OCI-LY7 (cell line): Measurements from ENCODE around the gene UCK2. TPM values are rescaled to one million over a fixed set of nuclear protein-coding genes. Genes with fewer than 3 reads are reported as not detected.

Experiments used
- BruUV-seq: library from RNA; stranded (reverse); fragments of 400-500 nt; replicated peaks from 2 replicates; lab custom pipeline; 2021; lab: Mats Ljungman, UMichigan
- CTCF ChIA-PET: fragments of 300-600 bp; sonication (Branson Sonifier 250); formaldehyde crosslinking; loops from one replicate; lab custom pipeline; 2022; ENCODE audit warnings: antibody characterized with exemption; ENCODE audit not compliant: unreplicated experiment; lab: Charles Lee
- POLR2A ChIA-PET: fragments of 300-600 bp; sonication (Branson Sonifier 250); formaldehyde crosslinking; loops from one replicate; lab custom pipeline; 2022; ENCODE audit warnings: antibody characterized with exemption; lab: Charles Lee
- DNase-seq: peaks from one replicate; pipeline ENCODE4 v3.0.0-alpha.2; 2015; ENCODE audit warnings: low spot score
- H2AFZ ChIP-seq: fragments of 200-600 bp; sonication (generic), shearing (Covaris generic); 2 replicates; pipeline ENCODE4 v1.6.1; 2014; ENCODE audit warnings: mild to moderate bottlenecking, antibody characterized with exemption, low read length, moderate library complexity
- H3K27ac ChIP-seq: fragments of 200-600 bp; sonication (generic); 2 replicates; pipeline ENCODE4 v1.5.1; 2014; ENCODE audit warnings: mixed run types, low read depth, mild to moderate bottlenecking, moderate library complexity, low read length, inconsistent platforms; ENCODE audit not compliant: poor library complexity, severe bottlenecking
- H3K36me3 ChIP-seq: fragments of 200-600 bp; sonication (generic); 2 replicates; pipeline ENCODE4 v1.6.1; 2014; ENCODE audit warnings: mild to moderate bottlenecking, antibody characterized with exemption, low read length, moderate library complexity, mixed read lengths; ENCODE audit not compliant: insufficient read depth
- H3K4me1 ChIP-seq: fragments of 200-600 bp; sonication (generic); 2 replicates; pipeline ENCODE4 v1.5.1; 2014; ENCODE audit warnings: mild to moderate bottlenecking, low read length; ENCODE audit not compliant: insufficient read depth, poor library complexity, severe bottlenecking
- H3K4me2 ChIP-seq: fragments of 200-600 bp; sonication (generic); 2 replicates; pipeline ENCODE4 v1.6.1; 2014; ENCODE audit warnings: mild to moderate bottlenecking, low read length
- H3K4me3 ChIP-seq: fragments of 200-600 bp; sonication (generic); 2 replicates; pipeline ENCODE4 v1.5.1; 2014; ENCODE audit warnings: mild to moderate bottlenecking, low read depth, low read length; ENCODE audit not compliant: poor library complexity, severe bottlenecking
- H3K79me2 ChIP-seq: fragments of 200-600 bp; sonication (generic); 2 replicates; pipeline ENCODE4 v1.6.1; 2016; ENCODE audit warnings: low read depth, mild to moderate bottlenecking, low read length, moderate library complexity, mixed read lengths; ENCODE audit not compliant: insufficient read depth
- H3K9me2 ChIP-seq: fragments of 200-600 bp; sonication (generic); 2 replicates; pipeline ENCODE4 v1.6.1; 2016; ENCODE audit warnings: mild to moderate bottlenecking, low read length, mixed read lengths; ENCODE audit not compliant: insufficient read depth
- H3K9me3 ChIP-seq: fragments of 200-600 bp; sonication (generic); 2 replicates; pipeline ENCODE4 v1.6.1; 2014; ENCODE audit warnings: mild to moderate bottlenecking, mixed run types, low read length, mixed read lengths
- H4K20me1 ChIP-seq: fragments of 200-600 bp; sonication (generic); 2 replicates; pipeline ENCODE4 v1.6.1; 2014; ENCODE audit warnings: mild to moderate bottlenecking, antibody characterized with exemption, low read length, moderate library complexity, mixed read lengths; ENCODE audit not compliant: insufficient read depth
- EZH2phosphoT487 ChIP-seq: fragments of 200-600 bp; sonication (generic); IDR thresholded peaks from 2 replicates; pipeline ENCODE4 v1.6.1; 2018; ENCODE audit warnings: low read depth, borderline replicate concordance, mild to moderate bottlenecking, mixed run types, antibody characterized with exemption, low read length, moderate library complexity, mixed read lengths
- intact Hi-C: fragments of 100-400 bp; cut with micrococcal nuclease; formaldehyde crosslinking; loops from one replicate; pipeline ENCODE4 v1.10.0; 2022; ENCODE audit not compliant: unreplicated experiment
- total RNA-seq, 2 experiments: library from RNA; depleted of rRNA in 1 of 2; stranded (reverse); fragments of >200 nt in 1 of 2; shearing (Covaris generic) in 1 of 2; gene quantifications; 2 replicates each; pipeline ENCODE4 v1.2.3, GENCODE V29; 2014 to 2022
- TF ChIP-seq, protein P1 (sequence below): fragments of 200-600 bp; sonication (generic); conservative IDR thresholded peaks from 2 replicates; pipeline ENCODE4 v1.5.1; 2014; ENCODE audit warnings: mild to moderate bottlenecking, antibody characterized with exemption, low read length, moderate library complexity, mixed read lengths

Gene UCK2
- total RNA-seq, 2 experiments from 2014 or later, result 66.0 to 75.8 TPM

DNA sequence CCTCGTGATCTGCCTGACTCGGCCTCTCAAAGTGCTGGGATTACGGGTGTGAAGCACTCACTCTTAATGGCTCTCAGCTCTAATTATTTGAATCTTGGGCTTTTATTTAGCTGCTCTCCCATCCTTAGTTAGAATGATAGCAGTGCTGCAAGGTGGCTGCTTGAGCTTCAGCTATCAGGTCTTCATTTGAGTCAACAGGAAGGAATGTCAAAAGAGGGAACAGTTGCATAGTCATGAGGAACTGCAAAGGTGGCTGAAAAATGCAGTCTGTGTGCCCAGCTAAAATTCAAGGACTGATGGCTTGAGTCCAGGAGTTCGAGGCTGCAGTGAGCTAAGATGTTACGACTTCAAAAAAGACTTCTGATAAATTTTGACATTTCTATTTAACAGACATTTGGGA, 55.6 kb downstream of the UCK2 start:
- H3K27ac ChIP-seq, result no peak overlapping the region
- peaks cover 57% of the 10 kb centered on the region for H3K79me2 ChIP-seq
- no TSS peak for BruUV-seq
- H3K9me3 ChIP-seq, result no peaks in the 10 kb centered on the region
- no peak overlapping the region for H3K4me2 ChIP-seq
- no peak overlapping the region for H2AFZ ChIP-seq
- H3K4me1 ChIP-seq, result peaks cover 17% of the 10 kb centered on the region
- DNase-seq, result no peak
- no peaks in the 10 kb centered on the region for H3K9me2 ChIP-seq
- TF ChIP-seq, protein P1, sequence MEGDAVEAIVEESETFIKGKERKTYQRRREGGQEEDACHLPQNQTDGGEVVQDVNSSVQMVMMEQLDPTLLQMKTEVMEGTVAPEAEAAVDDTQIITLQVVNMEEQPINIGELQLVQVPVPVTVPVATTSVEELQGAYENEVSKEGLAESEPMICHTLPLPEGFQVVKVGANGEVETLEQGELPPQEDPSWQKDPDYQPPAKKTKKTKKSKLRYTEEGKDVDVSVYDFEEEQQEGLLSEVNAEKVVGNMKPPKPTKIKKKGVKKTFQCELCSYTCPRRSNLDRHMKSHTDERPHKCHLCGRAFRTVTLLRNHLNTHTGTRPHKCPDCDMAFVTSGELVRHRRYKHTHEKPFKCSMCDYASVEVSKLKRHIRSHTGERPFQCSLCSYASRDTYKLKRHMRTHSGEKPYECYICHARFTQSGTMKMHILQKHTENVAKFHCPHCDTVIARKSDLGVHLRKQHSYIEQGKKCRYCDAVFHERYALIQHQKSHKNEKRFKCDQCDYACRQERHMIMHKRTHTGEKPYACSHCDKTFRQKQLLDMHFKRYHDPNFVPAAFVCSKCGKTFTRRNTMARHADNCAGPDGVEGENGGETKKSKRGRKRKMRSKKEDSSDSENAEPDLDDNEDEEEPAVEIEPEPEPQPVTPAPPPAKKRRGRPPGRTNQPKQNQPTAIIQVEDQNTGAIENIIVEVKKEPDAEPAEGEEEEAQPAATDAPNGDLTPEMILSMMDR, result no peak
- no peak for TF ChIP-seq EZH2phosphoT487
- intact Hi-C loops, result no loop called here
- no peak overlapping the region for H3K4me3 ChIP-seq
- ChIA-PET CTCF (no interaction called here), POLR2A (interaction anchor here (0.6 to 1.7 kb wide), 5 partner anchors 8 to 28 kb away, joined by 3 to 4 read pairs (median 3); no protein-coding TSS in a partner anchor)
- peaks cover 13% of the 10 kb centered on the region for H3K36me3 ChIP-seq
- peaks cover 14% of the 10 kb centered on the region; the same call in 1 of the 2 replicates for H4K20me1 ChIP-seq

DNA sequence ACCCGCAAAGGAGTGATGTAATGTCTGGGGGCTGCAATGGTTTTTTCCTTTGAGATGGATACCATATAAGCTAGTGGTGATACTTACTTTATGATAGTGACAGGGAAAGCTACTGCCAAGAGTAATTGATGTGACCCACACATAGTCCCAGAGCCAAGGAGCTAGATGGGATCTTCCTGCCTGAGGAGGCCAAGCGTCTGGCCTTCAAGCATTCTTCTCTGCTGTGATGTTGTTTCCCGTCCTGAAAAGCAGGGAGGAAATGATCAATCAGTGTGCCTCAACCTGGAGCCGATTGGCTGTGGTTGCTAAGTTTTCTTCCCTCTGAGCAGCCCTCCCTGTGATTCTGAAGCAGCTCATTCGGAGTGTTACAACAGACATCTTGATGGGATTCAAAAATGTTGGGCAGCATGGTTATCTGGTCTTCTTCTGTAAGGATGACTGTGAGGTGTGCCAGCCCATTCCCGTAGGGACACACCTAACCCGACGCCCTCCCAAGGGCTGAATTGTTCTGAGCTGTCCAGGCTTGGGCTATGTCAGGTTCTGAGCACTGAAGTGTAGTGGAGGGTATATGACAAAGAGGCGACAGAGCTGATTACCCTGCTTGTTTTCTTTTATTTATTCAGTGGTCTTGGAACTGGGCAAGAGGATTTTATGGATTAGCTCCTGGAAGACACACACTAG, 56.7 kb downstream of the UCK2 start:
- peaks cover 54% of the 10 kb centered on the region for H3K79me2 ChIP-seq
- no peak overlapping the region for H3K27ac ChIP-seq
- H3K4me1 ChIP-seq, result peaks cover 16% of the 10 kb centered on the region
- ChIA-PET POLR2A (interaction anchor here (0.6 to 1.7 kb wide), 9 partner anchors 11 to 274 kb away, joined by 3 to 4 read pairs (median 3); partner anchors contain the start of gene TMCO1), CTCF (no interaction called here)
- H3K4me2 ChIP-seq, result no peak overlapping the region
- BruUV-seq, result no TSS peak
- intact Hi-C loops, result no loop called here
- H3K9me3 ChIP-seq, result no peaks in the 10 kb centered on the region
- peaks cover 6% of the 10 kb centered on the region; the same call in 1 of the 2 replicates for H4K20me1 ChIP-seq
- no peak overlapping the region for H2AFZ ChIP-seq
- H3K4me3 ChIP-seq, result no peak overlapping the region
- H3K36me3 ChIP-seq, result 0 out of 2 replicates have a peak, but pooled peaks cover 5% of the 10 kb centered on the region
- DNase-seq, result no peak
- H3K9me2 ChIP-seq, result no peaks in the 10 kb centered on the region
- no peak for TF ChIP-seq EZH2phosphoT487
- TF ChIP-seq, protein P1, result no peak
